NCI-H226 (cell line): Measurements from ENCODE around the gene TTC34.
"Not testable (repeated sequence)": the region's sequence is repeated elsewhere in the genome, so short reads cannot be mapped to it uniquely, and the experiment has no call there.

Source experiments
- DNase-seq: peaks from one replicate; pipeline ENCODE4 v3.0.0-alpha.2; 2015

TTC34 gene

DNA sequence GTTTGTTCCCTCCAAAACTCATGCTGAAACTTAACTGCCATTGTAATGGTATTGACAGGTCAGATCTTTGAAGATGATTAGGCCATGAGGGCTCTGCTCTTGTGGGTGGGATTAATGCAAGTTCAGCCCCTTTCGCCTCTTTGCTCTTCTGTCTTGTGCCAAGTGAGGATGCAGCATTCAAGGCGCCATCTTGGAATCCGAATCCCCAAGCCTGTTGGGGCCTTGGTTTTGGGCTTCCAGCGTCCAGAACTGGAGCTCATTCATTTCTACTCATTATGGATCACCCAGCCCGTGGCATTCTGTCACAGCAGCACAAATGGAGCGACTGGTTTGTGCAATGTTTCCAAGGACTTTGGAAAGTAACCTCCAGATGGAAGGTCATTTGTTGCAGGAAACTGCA is 5.6 kb downstream of the TTC34 start:
- DNase-seq, result no peak

DNA sequence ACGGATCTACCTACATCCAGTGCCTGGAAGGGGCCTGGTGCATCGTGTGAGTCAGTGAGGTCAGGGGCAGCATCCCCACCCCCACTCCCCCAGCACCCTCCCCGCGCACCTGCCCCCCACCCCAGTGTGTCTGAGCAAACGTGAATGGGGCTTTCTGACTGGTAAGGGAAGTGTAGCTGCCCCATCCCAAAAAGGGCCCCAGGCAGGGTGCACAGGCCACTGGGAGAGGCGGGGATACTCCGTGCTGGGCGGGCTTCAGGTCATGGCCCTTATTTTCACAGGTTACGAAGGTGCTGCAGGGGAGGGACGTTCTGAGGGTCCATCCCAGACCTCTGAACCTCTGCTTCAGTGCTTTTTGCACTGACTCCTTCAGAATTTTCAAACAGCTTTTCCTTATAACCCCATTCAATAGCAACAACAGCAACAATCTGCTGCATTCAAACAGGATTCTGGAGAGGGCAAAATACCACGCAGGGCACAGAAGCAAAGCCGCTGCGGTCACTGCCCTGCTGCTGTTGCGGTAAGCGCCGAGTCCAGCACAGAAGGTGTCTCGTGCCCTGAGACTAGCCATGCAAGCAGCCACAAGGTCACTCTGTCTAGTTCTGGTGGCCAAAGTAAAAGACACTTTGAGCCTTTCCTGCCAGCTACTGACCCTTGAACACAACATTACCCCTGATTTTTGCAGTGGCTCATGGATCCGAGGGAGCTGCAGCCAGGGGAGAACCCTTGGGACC is 10.3 kb downstream of the TTC34 start:
- no peak for DNase-seq

DNA sequence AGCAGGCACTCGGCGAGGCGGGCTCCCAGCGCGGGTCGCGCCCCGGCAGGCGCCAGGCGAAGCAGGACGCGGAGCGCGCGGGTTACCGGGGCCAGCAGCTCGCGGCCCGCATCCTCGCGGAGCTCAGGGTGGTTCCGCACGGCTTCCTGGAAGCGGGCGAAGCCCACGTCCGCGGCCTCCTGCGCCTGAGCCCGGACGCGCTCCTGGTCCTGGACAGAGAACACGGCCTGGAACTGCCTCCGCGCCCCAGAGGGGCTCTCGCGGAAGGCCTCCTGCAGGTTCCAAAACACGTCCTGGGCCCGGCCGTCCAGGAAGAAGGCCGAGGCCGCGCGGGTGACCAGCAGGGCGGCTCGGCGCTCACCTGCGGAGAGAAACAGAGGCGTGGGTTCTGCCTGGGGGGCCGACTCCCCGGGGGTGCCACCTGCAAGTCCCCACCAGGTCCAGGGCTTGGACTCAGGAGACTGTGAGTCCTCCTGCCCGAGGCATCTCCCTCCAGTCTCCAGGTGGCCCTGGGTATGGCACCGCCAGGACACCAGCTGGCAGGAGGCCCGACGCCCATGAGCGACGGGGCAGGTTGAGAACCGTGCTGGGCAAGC is 11.4 kb downstream of the TTC34 start:
- no peak for DNase-seq

DNA sequence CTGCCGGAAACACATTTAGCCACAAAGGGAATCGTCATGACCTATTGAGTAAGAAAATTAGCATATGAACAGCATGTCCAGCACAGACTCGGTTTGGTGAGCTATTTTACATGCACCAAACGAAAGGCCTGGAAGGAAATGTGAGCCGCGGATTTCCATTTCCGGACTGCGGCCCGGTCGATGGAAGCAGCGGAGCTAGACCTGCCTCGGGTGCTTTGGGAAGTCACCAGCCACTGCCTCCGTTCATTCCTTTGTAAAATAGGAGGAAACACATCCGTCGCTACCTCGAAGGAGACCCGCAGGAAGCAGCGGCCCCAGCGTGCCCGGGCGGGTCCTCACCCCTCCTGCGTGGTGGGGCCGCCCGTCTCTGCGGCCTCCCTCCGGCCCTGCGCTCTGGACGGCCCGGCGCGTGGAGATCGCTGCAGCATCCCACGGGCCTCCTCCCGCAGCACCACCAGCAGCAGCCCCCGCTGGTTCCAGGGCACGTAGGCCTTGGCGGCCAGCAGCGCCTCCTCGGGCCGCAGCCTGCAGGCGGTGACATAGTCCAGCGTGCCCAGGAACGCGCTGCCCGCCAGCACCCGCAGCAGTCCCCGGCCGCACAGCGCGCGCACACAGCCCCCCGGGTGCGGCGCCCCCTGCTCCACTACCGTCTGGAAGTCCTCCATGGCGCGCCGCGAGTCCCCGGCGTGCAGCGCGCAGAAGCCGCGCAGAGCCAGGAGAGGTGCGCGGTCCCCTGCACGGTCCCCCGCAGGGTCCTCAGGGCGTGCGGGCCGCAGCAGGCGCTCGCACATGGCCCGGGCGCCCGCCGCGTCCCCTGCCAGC is 12.1 kb downstream of the TTC34 start:
- no peak for DNase-seq

DNA sequence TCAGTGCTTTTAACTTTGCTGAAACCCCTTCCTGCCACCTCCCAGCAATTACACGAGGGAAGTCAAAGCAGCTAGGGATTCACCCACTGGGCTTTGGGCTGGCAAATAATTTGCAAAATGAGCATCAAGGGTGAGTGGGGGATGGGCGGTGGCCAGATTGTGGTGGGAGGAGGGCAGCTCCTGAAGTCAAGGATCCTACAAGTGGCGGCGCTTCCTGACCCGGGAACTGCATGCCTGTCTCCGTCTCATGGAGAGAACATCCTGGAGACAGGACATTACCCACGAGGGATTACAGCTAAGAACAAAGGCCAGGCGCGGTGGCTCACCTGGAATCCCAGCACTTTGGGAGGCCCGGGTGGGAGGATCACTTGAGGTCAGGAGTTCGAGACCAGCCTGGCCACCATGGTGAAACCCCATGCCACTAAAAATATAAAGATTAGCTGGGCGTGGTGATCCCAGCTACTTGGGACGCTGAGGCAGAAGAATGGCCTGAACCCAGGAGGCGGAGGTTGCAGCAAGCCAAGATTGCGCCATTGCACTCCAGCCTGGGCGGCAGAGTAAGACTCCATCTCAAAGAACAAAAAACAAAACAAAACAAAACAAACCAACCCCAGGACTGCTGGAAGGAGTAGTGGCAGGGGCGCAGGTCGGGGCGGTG is 12.9 kb downstream of the TTC34 start:
- DNase-seq, result no peak

DNA sequence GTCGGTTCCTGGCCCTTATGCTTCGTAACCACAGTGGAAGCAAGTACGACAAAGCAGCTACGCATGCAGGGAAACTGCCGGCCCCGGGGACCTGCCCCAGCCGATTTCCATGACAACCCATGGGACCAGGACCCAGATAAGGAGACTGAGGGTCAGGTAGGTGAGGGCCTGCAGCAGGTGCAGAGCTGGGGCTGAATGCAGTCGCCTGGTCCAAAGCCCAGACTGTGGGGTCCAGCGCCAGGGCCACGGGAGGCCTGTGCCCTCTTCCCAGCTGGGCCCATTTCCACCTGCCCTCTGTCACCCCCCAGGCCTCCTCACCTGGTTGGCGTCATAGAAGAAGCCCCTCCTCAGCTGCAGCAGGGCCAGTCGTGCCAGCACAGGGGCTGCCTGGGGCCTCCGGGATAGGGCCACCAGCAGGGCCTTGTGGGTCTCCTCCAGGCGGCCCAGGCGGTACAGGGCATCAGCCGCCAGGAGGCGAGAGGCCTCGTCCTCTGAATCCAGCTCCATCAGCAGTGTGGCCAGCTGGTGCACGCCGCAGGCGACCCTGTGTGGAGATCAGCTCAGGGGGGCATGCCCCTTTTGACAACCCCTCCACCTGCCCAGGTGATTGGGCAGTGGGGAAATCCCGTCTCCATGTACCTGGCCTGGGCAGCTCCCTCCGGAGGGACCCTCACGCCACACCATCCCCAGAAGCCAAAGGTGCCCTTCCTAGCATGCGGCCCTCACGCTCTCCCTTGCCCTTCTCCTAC is 14.2 kb downstream of the TTC34 start:
- no peak for DNase-seq

DNA sequence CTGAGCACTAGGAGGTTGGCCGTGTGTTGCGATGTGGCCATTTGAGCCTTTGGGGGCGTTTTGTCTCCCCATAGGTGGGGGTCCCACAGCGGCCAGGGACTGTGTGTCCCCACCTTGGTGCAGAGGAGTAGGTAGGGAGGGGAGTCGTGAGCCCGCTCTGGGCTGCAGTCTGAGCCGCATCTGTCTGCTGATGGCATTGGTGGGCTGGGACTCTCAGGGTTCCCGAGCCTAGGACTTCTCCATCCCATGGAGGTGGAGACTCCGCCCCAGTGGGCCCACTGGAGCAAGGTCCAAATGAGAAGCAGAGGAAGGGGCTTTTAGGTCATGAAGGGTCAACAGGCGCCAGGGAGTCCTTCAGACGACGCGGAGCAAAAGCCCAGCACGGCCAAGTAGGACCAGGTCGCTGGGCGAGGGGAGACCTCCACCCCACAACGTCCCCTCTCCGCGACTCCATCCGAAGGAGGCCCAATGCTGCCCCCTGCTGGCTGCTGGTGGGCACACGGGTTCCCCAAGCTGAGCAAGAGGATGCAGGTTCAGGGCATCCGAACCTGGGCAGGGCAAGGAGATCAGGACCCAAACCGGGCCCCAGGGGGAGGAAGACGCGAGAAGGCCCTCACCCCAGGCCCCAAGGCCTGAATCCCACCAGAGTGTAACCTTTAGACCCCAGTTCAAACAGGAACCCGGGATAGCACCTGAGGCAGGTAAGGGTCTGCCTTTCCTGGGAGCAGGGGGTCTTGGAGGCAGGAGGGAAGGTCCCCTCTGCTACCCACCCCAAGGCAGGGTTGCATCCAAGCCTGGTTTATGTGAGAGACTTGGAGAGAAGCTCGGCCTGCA is 14.9 kb downstream of the TTC34 start:
- DNase-seq, result no peak

DNA sequence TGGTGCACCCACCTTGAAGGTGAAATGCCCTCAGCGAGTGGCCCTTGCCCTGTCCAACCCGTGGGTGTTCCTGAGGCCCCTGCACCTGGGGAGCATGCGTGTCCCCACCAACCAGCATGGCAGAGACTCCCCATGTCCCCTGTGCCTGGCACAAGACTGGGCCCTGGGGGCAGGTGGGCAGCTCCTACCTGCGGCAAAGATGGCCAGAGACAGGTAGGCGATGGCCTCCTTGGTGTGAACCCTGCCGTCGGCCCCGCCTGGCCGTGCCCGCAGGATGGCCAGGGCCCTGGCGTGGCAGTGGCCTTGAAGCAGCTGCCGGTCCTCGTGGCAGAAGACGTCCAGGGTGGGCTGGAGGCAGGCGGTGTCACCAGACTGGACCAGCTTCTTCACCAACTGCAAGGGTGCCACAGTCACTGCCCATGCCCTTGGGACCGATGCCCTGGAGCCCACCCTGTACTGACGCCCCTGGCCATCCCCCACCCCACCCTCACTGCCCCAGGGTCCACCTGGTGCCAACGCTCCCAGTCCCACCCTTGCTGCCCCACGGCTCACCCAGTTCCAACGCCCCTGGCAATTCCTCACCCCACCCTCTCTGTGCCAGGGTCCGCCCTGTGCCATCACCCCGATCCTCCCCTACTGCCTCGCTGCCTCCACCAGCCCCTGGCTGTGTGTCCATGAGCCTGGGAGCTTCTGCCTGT is 15.7 kb downstream of the TTC34 start:
- DNase-seq, result no peak

DNA sequence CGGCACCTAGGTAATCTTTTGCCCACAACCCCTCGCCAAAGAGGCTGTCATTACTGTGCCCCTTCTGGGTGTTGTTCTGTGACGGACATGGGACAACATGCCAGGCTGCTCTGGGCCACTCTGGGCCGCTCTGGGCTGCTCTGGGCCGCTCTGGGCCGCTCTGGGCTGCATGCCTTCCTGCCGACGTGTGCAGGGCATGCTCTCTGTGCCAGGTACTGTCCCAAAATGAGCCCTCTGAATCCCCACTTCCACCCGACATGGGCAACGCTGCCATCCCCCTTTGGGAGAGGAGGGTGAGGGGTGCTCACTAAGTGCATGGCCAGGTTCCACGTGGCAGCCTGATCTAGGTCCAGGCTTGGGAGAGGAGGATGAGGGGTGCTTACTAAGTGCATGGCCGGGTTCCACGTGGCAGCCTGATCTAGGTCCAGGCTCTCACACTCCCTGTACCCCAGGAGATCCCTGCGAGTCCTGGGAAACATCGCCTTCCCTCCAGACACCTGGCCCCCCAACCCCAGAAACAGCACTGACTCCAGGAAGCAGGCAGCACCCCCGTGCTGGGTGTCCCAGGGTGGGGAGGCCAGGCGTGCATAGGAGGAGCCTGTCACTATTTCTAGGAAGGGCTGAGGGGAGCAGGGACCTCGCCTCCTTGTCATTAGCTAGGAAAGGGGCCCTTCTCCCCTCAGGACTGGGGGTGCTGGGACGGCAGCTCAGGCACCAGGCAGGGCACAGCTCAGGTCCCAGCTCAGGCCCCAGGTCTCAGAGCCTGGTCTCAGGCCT is 16.5 kb downstream of the TTC34 start:
- DNase-seq, result no peak

DNA sequence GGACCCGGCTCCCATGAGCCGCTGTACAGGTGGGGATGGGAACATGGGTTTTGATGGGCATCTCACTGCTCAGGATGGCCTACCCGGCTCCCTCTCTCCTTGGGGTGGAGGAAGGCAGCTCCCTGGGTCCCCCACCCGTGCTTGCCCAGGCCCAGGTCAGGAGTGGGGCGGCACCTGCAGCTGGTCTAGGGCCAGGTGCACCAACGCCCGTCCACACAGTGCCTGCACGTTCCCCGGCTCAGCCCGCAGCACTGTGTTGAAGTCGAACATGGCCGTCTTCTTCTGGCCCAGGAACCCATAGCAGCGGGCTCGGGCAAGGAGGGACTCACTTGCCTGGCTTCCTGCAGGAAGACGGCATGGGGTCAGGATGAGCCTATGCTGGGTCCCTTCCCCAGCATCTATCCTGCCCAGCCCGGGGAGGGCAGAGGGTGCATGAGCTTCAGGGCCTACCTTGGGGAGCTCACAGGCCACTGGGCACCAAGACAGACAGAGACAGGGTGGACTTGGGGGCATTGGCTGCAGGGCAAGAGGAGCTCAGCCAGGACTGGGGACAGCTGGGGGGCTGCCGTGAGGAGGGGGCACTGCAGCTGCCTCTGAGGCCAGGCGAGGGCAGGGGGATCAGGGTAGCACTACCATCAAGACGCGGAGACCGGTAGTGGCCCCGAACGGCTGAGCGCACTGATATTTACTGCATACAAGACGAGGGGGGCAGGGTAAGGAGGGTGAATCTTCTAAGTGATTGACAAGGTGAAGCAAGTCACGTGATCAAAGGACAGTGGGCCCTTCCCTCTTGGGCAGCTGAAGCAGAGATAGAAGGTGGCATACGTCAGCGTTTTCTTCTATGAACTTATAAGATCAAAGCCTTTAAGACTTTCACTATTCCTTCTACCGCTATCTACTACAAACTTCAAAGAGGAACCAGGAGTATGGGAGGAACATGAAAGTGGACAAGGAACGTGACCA is 17.8 kb downstream of the TTC34 start:
- DNase-seq, result no peak

DNA sequence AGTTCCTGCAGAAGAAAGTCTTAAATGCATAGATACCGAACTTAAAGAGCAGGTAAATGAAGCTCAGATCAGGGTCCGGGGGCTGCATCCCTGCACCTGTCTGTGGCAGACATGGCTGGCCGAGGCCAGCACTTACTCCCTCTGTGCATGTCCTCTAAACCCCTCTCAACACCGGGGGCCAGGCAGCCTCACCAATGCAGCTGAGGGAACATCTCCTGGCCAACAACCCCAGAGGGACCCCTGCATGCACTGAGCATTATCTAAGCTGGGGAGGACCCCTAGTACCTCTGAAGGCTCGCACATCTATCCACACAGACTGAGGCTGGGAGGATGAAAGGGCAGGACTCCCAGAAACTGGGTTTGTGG is 18.4 kb downstream of the TTC34 start:
- no peak for DNase-seq

DNA sequence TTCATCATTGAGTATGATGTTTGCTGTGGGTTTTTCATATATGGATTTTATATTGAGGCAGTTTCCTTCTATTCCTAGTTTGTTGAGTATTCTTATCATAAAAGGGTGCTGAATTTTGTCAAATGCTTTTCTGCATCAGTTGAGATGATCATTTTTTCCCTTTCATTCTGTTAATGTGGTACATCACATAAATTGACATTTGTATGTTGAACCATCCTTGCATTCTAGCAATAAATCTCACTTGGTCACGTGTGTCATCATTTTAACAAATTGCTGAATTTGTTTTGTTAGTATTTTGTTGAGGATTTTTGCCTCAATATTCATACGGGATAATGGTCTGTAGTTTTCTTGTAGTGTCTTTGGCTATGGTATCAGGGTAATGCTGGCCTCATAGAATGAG is 19.9 kb downstream of the TTC34 start:
- DNase-seq, result no peak

DNA sequence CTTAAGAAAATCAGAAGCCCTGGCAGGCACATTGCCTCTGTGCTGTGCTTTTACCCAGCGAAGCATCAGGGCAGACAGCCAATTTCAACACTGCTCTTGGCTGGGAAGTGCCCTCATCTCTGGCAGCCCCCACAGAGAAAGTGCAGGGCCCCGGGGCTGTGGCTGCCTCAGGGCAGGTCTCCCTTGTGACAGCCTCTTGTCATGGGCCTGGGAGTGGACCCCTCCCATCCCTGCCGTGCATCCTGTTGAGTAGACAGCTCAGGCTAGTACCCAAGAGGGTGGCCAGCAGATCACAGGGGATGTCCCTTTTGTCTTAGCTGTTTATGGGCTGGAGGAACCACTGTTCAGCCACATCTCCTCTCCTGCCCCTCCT is 23.3 kb downstream of the TTC34 start:
- no peak for DNase-seq

DNA sequence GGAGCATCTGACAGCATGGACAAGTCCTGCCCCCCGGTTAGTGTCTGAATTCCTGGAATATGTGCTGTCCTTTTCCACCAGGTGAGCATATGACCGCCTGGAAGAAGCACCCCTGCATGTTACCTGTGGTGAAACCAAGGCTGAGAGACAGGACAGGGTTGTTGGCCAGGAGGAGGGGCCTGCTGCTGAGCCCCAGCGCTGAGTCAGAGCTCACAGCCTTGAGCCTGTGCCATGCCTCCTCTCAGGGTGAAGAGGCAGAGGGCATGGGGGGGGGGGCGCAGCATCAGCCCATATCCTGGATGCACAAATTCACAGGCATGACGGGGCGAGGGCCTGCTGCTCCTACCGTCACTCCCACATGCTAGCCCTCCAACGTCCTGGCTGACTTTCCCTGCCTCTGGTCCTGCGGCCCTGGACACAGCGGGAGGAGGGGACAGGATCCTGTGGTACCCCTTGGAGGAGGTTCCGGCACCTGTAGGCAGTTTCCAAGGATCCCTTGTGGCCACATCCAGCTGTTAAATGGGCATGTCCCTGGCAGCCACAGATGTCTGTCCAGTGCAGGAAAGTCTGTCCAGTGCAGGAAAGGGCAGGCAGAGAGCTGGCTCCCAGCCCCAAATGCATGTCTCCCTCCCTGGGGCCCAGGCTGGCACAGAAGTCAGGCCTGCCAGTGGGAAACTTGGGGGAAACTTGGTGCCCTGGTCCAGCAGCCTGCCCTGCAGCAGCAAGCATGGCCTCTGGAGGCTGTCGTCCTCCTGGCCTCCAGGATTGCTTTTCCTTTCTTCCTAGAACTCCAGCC is 23.9 kb downstream of the TTC34 start:
- no peak for DNase-seq

DNA sequence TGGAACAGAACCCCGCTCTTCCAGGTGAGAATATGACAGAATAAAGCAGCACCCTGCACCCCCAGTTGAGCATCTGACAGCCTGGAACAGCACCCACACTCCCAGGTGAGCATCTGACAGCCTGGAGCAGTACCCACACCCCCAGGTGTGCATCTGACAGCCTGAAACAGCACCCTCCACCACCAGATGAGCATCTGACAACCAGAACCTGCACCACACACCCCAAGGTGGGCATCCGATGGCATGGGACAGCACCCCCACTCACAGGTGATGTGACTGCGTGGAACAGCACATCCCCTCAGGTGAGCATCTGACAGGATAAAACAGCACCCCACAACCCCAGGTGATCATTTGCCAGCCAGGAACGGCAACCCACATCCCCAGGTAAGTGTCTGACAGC is 26.2 kb downstream of the TTC34 start:
- not testable (repeated sequence) for DNase-seq

DNA sequence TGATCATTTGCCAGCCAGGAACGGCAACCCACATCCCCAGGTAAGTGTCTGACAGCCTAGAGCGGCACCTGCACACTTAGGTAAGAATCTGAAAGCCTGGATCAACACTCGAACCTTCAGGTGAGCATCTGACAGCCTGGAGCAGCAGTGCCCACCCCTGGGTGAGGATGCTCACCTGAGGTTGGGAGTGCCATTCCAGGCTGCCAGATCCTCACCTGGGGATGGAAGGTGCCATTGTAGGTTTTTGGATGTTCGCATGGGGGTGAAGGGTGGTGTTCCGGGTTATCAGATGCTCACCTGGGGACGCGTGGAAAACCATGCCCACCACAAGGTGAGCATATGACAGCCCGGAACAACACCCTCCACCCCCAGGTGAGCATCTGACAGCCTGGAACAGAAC is 33.4 kb downstream of the TTC34 start:
- not testable (repeated sequence) for DNase-seq

DNA sequence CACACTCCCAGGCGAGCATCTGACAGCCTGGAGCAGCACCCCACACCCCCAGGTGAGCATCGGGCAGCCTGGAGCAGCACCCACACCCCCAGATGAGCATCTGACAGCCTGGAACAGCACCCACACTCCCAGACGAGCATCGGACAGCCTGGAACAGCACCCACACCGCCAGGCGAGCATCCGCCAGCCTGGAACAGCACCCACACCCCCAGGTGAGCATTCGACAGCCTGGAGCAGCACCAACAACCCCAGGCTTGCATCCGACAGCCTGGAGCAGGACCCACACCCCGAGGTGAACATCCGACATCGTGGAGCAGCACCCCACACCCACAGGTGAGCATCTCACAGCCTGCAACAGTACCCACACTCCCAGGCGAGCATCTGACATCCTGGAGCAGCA is 42.1 kb downstream of the TTC34 start:
- not testable (repeated sequence) for DNase-seq

DNA sequence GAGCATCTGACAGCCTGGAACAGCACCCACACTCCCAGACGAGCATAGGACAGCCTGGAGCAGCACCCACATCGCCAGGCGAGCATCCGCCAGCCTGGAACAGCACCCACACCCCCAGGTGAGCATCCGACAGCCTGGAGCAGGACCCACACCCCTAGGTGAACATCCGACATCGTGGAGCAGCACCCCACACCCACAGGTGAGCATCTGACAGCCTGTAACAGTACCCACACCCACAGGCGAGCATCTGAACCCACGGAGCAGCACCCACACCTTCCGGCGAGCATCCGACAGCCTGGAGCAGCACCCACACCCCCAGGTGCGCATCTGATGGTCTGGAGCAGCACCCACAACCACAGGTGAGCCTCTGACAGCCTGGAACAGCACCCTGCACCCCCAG is 44.0 kb downstream of the TTC34 start:
- DNase-seq, result not testable (repeated sequence)
